ENCODE results near the gene MAD1L1. TPM values are rescaled to one million over a fixed set of nuclear protein-coding genes. Genes with fewer than 3 reads are reported as not detected.

The MAD1L1 gene
- total and polyA plus RNA-seq, 4 donors: 12.8 to 20.7 (median 16.5) TPM

- no peak overlapping the region for H3K27ac ChIP-seq (ENCODE audit: low read depth in 1 of 2, low read length in 2 of 2)
- no peaks in the 10 kb centered on the region for H3K27me3 ChIP-seq (ENCODE audit: control insufficient read depth in 4 of 4, insufficient read depth in 4 of 4, low read length in 3 of 4)
- H3K4me3 ChIP-seq (ENCODE audit: low read depth in 1 of 3, low read length in 3 of 3): no peak overlapping the region
- H3K9ac ChIP-seq (ENCODE audit: low read depth in 1 of 2, low read length in 2 of 2): no peak overlapping the region
- no peaks in the 10 kb centered on the region for H3K9me3 ChIP-seq (ENCODE audit: control insufficient read depth in 4 of 4, low read length in 3 of 4)
- H3K4me1 ChIP-seq (ENCODE audit: control insufficient read depth in 4 of 4, insufficient read depth in 4 of 4, low read length in 3 of 4): peaks cover 0 to 3% (median 1%) of the 10 kb centered on the region in 4 donors
- H3K36me3 ChIP-seq (ENCODE audit: control insufficient read depth in 4 of 4, insufficient read depth in 3 of 4, low read depth in 1 of 4, low read length in 3 of 4): peaks cover 0 to 2% (median 0%) of the 10 kb centered on the region in 4 donors
- WGBS: 95% methylated on average over 45 of the region's 45 CpGs
- DNase-seq (ENCODE audit: low spot score): no peak
- TF ChIP-seq NR2F2 (IDR thresholded peaks at IDR 0.05) (no peak), FOXA1 (IDR thresholded peaks at IDR 0.05) (no peak), GABPA (IDR thresholded peaks at IDR 0.05 in 1 of 2, conservative IDR thresholded peaks at IDR 0.05 in 1 of 2) (no peak), YY1 (IDR thresholded peaks at IDR 0.05) (no peak), EGR1 (IDR thresholded peaks at IDR 0.05; ENCODE audit: low read depth in 2 of 2) (no peak), SP1 (IDR thresholded peaks at IDR 0.05) (no peak)
- TF ChIP-seq, protein P1, sequence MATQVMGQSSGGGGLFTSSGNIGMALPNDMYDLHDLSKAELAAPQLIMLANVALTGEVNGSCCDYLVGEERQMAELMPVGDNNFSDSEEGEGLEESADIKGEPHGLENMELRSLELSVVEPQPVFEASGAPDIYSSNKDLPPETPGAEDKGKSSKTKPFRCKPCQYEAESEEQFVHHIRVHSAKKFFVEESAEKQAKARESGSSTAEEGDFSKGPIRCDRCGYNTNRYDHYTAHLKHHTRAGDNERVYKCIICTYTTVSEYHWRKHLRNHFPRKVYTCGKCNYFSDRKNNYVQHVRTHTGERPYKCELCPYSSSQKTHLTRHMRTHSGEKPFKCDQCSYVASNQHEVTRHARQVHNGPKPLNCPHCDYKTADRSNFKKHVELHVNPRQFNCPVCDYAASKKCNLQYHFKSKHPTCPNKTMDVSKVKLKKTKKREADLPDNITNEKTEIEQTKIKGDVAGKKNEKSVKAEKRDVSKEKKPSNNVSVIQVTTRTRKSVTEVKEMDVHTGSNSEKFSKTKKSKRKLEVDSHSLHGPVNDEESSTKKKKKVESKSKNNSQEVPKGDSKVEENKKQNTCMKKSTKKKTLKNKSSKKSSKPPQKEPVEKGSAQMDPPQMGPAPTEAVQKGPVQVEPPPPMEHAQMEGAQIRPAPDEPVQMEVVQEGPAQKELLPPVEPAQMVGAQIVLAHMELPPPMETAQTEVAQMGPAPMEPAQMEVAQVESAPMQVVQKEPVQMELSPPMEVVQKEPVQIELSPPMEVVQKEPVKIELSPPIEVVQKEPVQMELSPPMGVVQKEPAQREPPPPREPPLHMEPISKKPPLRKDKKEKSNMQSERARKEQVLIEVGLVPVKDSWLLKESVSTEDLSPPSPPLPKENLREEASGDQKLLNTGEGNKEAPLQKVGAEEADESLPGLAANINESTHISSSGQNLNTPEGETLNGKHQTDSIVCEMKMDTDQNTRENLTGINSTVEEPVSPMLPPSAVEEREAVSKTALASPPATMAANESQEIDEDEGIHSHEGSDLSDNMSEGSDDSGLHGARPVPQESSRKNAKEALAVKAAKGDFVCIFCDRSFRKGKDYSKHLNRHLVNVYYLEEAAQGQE (IDR thresholded peaks at IDR 0.05): no peak
Observed at GRCh38 chr7:1953199-1954190, 279.2 kb downstream of the MAD1L1 start.

DNA sequence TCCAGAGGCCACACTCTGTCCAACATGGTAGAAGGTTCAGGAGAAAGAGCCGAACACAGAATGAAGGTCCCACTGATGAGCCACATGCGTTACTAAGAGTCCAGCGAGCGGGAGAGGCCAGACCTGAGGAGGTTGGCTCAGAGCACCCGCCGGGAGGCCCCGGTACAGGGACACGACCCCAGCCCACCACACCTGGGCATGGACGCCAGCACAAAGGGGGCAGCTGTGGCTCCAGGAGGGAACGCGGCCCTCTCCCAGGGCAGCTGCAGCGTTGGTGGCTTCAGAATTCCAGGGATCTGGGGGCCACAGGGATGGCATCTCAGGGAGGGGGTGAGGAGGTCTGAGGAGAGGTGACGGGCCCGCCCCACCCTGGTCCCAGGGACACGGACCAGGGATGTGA is 280.0 kb downstream of the MAD1L1 start:
- no peak for TF ChIP-seq FOXA1 (IDR thresholded peaks at IDR 0.05)
- no peak for TF ChIP-seq RXRA (IDR thresholded peaks at IDR 0.05)
- TF ChIP-seq, protein P2, sequence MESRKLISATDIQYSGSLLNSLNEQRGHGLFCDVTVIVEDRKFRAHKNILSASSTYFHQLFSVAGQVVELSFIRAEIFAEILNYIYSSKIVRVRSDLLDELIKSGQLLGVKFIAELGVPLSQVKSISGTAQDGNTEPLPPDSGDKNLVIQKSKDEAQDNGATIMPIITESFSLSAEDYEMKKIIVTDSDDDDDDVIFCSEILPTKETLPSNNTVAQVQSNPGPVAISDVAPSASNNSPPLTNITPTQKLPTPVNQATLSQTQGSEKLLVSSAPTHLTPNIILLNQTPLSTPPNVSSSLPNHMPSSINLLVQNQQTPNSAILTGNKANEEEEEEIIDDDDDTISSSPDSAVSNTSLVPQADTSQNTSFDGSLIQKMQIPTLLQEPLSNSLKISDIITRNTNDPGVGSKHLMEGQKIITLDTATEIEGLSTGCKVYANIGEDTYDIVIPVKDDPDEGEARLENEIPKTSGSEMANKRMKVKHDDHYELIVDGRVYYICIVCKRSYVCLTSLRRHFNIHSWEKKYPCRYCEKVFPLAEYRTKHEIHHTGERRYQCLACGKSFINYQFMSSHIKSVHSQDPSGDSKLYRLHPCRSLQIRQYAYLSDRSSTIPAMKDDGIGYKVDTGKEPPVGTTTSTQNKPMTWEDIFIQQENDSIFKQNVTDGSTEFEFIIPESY (IDR thresholded peaks at IDR 0.05): no peak
- no peak for TF ChIP-seq EGR1 (IDR thresholded peaks at IDR 0.05; ENCODE audit: low read depth in 2 of 2)
- TF ChIP-seq NR2F2 (IDR thresholded peaks at IDR 0.05): no peak
- TF ChIP-seq JUND (IDR thresholded peaks at IDR 0.05): no peak
- no peak for TF ChIP-seq HNF4G (IDR thresholded peaks at IDR 0.05)
- no peak for TF ChIP-seq YY1 (IDR thresholded peaks at IDR 0.05)
- no peak for TF ChIP-seq SP1 (IDR thresholded peaks at IDR 0.05)
- TF ChIP-seq RAD21 (IDR thresholded peaks at IDR 0.05): no peak
- TF ChIP-seq, protein P1 (IDR thresholded peaks at IDR 0.05): no peak
- TF ChIP-seq, protein P3, sequence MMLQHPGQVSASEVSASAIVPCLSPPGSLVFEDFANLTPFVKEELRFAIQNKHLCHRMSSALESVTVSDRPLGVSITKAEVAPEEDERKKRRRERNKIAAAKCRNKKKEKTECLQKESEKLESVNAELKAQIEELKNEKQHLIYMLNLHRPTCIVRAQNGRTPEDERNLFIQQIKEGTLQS (IDR thresholded peaks at IDR 0.05): no peak
- no peak for TF ChIP-seq GABPA (IDR thresholded peaks at IDR 0.05 in 1 of 2, conservative IDR thresholded peaks at IDR 0.05 in 1 of 2)
- no peak for TF ChIP-seq HNF4A (conservative IDR thresholded peaks at IDR 0.05)
- no peak for TF ChIP-seq MAX (IDR thresholded peaks at IDR 0.05)
- H3K27me3 ChIP-seq (ENCODE audit: control insufficient read depth in 4 of 4, insufficient read depth in 4 of 4, low read length in 3 of 4): no peaks in the 10 kb centered on the region
- H3K27ac ChIP-seq (ENCODE audit: low read depth in 1 of 2, low read length in 2 of 2): no peak overlapping the region
- WGBS: 97% methylated on average over 15 of the region's 15 CpGs
- H3K4me3 ChIP-seq (ENCODE audit: low read depth in 1 of 3, low read length in 3 of 3): no peak overlapping the region
- H3K4me1 ChIP-seq (ENCODE audit: control insufficient read depth in 4 of 4, insufficient read depth in 4 of 4, low read length in 3 of 4): peaks cover 0 to 3% (median 1%) of the 10 kb centered on the region in 4 donors
- no peak overlapping the region for H3K9ac ChIP-seq (ENCODE audit: low read depth in 1 of 2, low read length in 2 of 2)
- H3K36me3 ChIP-seq (ENCODE audit: control insufficient read depth in 4 of 4, insufficient read depth in 3 of 4, low read depth in 1 of 4, low read length in 3 of 4): peaks cover 0 to 2% (median 0%) of the 10 kb centered on the region in 4 donors
- DNase-seq (ENCODE audit: low spot score): no peak
- H3K9me3 ChIP-seq (ENCODE audit: control insufficient read depth in 4 of 4, low read length in 3 of 4): no peaks in the 10 kb centered on the region
